OCI-LY1 (cell line): ENCODE results near the gene RAB40B.

ENCODE experiments used
- EZH2 ChIP-seq: fragments of 200-600 bp; sonication (generic), shearing (Covaris generic); IDR thresholded peaks from 2 replicates; pipeline ENCODE4 v1.8.0; 2017; ENCODE audit warnings: borderline replicate concordance, mixed run types, mild to moderate bottlenecking, antibody characterized with exemption, low read length, moderate library complexity, mixed read lengths
- TF ChIP-seq, protein P1 (sequence below): fragments of 200-600 bp; sonication (generic), shearing (Covaris generic); IDR thresholded peaks from 2 replicates; pipeline ENCODE4 v1.5.1; 2017; ENCODE audit warnings: mild to moderate bottlenecking, antibody characterized with exemption, low read length, moderate library complexity, mixed read lengths

DNA sequence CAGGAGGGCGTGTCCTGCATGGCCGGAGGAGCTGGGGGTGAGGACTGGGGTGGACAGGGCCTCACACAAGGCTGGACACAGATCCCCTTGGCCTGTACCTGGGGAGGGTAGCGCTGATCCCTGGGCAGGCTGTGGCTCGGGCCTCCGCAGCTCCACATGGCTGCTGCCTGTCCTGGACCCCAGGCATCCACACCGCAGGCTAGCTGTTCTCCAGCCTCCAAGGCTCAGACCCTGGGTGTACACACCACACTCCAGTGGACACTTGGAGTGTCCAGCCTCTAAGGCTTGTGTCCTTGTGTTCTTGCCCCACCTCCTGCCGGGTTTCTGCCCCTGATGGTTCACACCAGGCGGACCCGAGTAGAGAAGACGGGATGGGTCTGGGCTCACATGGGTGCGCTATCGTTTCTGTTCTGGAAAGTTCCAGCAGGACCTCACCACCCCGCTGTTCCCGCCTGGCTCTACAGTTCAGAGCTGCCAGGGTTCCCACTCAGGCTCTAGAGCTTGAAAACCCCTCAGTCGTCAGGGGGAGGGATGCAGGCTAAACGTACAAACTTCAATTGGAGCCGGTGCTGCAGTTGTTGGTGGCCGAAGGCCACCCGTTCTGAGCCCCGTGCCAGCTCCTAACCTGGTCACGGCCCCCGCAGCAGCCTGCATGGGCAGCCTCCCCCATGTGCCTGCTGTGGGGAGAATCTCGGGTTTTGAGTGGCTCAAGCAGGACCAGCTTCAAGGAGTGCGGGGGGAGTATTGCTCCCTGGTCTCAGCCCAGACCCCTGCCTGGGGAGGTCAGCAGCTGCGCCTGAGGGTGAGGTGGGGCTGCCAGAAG, 11.4 kb upstream of the RAB40B start:
- TF ChIP-seq, protein P1, sequence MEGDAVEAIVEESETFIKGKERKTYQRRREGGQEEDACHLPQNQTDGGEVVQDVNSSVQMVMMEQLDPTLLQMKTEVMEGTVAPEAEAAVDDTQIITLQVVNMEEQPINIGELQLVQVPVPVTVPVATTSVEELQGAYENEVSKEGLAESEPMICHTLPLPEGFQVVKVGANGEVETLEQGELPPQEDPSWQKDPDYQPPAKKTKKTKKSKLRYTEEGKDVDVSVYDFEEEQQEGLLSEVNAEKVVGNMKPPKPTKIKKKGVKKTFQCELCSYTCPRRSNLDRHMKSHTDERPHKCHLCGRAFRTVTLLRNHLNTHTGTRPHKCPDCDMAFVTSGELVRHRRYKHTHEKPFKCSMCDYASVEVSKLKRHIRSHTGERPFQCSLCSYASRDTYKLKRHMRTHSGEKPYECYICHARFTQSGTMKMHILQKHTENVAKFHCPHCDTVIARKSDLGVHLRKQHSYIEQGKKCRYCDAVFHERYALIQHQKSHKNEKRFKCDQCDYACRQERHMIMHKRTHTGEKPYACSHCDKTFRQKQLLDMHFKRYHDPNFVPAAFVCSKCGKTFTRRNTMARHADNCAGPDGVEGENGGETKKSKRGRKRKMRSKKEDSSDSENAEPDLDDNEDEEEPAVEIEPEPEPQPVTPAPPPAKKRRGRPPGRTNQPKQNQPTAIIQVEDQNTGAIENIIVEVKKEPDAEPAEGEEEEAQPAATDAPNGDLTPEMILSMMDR, result no peak
- TF ChIP-seq EZH2, result no peak
